Osteocyte (in vitro differentiated cells): ENCODE results near the gene OPALIN. TPM values are rescaled to one million over a fixed set of nuclear protein-coding genes. Genes with fewer than 3 reads are reported as not detected.

Experiments used
- DNase-seq: peaks from one replicate; pipeline ENCODE4 v3.0.0; 2021; ENCODE audit warnings: mixed read lengths; ENCODE audit not compliant: unreplicated experiment; ENCODE audit errors: extremely low spot score
- H3K27ac Mint-ChIP-seq: one replicate; pipeline ENCODE4 v1.8.0; 2021; ENCODE audit warnings: mild to moderate bottlenecking, mixed read lengths; ENCODE audit not compliant: unreplicated experiment
- H3K27me3 Mint-ChIP-seq: one replicate; pipeline ENCODE4 v1.8.0; 2021; ENCODE audit warnings: mixed read lengths; ENCODE audit not compliant: unreplicated experiment
- H3K36me3 Mint-ChIP-seq: one replicate; pipeline ENCODE4 v1.8.0; 2021; ENCODE audit warnings: mixed read lengths; ENCODE audit not compliant: unreplicated experiment
- H3K4me1 Mint-ChIP-seq: one replicate; pipeline ENCODE4 v1.8.0; 2021; ENCODE audit warnings: mixed read lengths; ENCODE audit not compliant: unreplicated experiment
- H3K4me3 Mint-ChIP-seq: one replicate; pipeline ENCODE4 v1.8.0; 2021; ENCODE audit warnings: mild to moderate bottlenecking, moderate library complexity, mixed read lengths; ENCODE audit not compliant: unreplicated experiment
- H3K9me3 Mint-ChIP-seq: one replicate; pipeline ENCODE4 v1.8.0; 2021; ENCODE audit warnings: mixed read lengths; ENCODE audit not compliant: unreplicated experiment
- CTCF ChIP-seq: fragments of 200-600 bp; sonication (generic); IDR thresholded peaks from 2 replicates; pipeline ENCODE4 v1.5.0; 2021; ENCODE audit warnings: antibody characterized with exemption, mild to moderate bottlenecking, moderate library complexity
- total RNA-seq: library from RNA; stranded (reverse); gene quantifications from 2 replicates; pipeline ENCODE4 v1.2.1, GENCODE V29; 2021

OPALIN gene
- total RNA-seq, 1 donor from 2014 or later = not detected

DNA sequence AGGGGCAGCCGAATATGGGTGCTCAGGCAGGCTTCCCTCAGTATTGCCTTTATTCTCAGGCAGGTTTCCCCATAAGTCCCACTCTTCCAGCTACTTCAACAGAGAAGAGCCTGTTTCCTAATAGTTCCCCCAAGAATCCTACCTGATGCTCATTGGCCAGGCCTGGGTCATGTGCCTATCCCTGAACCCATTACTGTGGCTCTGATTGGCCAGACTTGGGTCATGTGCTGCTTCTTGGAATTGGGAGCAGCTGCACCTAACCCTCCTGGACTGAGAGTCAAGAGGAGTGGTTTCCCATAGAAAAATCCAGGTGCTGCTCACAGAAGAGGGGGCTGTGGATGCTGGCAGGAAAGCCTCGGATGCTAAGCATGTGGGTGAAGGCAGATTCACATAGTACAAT lies 21.7 kb downstream of the OPALIN start:
- Mint-ChIP-seq H3K9me3 (no peaks in the 10 kb centered on the region), H3K27me3 (peaks cover 38% of the 10 kb centered on the region), H3K36me3 (no peaks in the 10 kb centered on the region), H3K27ac (no peak overlapping the region), H3K4me1 (no peaks in the 10 kb centered on the region), H3K4me3 (no peak overlapping the region)
- DNase-seq = peak; percentile 46
- TF ChIP-seq CTCF = no peak

DNA sequence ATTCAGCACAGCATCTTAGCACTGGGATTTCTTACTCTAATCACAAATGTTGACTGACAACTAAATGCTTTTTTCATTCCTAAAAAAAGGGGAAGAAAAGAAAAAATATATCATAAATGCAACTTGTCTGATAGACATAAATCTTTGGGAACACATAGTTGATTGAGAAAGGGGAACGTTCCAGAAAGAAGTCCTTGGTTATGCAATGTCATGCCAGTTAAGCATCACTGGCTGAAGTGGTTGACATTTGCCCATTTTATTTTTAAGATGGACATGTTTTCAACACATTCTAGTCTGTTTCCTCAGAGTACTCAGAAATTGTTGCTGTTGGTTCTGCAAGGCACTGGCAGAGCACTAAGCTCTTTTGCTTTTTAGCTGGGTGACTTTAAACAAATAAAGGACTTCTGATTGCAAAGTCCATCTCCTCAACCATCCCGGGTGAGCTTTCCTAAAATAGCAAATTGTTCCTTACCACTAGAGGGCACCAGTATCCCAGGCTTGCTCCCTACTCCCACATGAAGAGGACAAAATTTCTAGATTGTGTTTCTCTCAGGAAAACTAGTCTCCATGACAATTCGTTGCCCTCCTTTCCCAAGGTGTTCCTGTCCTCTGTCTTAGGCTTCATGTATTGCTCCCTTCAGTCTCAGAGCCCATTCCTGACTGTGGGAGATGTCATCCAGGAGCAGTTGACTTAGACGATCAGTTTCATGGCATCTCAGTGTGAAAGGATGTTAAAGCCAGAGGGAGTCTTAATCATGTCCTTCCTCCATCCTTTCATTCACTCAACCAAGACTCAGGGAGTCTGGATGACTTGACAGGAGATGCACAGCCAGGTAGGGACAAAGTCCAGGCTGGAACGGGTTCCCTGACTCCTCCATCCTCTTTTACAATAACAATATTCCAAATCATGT lies 23.9 kb downstream of the OPALIN start:
- peaks cover 30% of the 10 kb centered on the region for H3K27me3 Mint-ChIP-seq
- H3K4me3 Mint-ChIP-seq = no peak overlapping the region
- H3K4me1 Mint-ChIP-seq = no peaks in the 10 kb centered on the region
- no peak overlapping the region for H3K27ac Mint-ChIP-seq
- no peaks in the 10 kb centered on the region for H3K9me3 Mint-ChIP-seq
- no peak for DNase-seq
- no peaks in the 10 kb centered on the region for H3K36me3 Mint-ChIP-seq
- peak; percentile 81 for TF ChIP-seq CTCF

DNA sequence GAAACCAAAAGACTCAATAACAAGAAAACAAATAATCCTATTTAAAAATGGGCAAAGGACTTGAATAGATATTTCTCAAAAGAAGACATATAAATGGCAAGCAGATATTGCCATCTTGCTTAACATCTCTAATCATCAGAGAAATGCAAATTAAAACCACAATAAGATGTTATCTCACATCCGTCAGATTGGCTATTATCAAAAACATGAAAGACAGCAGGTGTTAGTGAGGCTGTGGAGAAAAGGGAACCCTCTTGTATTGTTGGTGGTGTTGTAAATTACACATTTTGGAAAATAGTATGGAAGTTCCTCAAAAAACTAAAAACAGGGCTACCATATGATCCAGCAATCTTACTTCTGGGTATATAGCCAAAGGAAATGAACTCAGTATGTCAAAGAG lies 25.7 kb downstream of the OPALIN start:
- DNase-seq = no peak

GRCh38 chr10:96327462-96327861 lies 31.3 kb downstream of the OPALIN start:
- H3K27me3 Mint-ChIP-seq = peaks cover 19% of the 10 kb centered on the region
- H3K4me1 Mint-ChIP-seq = no peaks in the 10 kb centered on the region
- H3K27ac Mint-ChIP-seq = no peak overlapping the region
- no peak for TF ChIP-seq CTCF
- H3K36me3 Mint-ChIP-seq = no peaks in the 10 kb centered on the region
- H3K9me3 Mint-ChIP-seq = no peaks in the 10 kb centered on the region
- no peak for DNase-seq
- H3K4me3 Mint-ChIP-seq = no peak overlapping the region

More for the DNA sequence above, 25.7 kb downstream of the OPALIN start:
- Mint-ChIP-seq H3K36me3 (no peaks in the 10 kb centered on the region), H3K27ac (no peak overlapping the region), H3K4me1 (no peaks in the 10 kb centered on the region), H3K9me3 (no peaks in the 10 kb centered on the region), H3K4me3 (no peak overlapping the region), H3K27me3 (peaks cover 28% of the 10 kb centered on the region)
- no peak for TF ChIP-seq CTCF

GRCh38 chr10:96325719-96326373 lies 33.0 kb downstream of the OPALIN start:
- Mint-ChIP-seq H3K27me3 (peaks cover 18% of the 10 kb centered on the region), H3K4me3 (no peak overlapping the region), H3K9me3 (no peaks in the 10 kb centered on the region), H3K27ac (no peak overlapping the region), H3K36me3 (no peaks in the 10 kb centered on the region), H3K4me1 (no peaks in the 10 kb centered on the region)
- no peak for DNase-seq
- no peak for TF ChIP-seq CTCF
